Inflammatory macrophage treated with lipopolysaccharide for 1 hour (primary cell): Measurements from ENCODE around the gene BIRC3.
"Not testable (repeated sequence)": the region's sequence is repeated elsewhere in the genome, so short reads cannot be mapped to it uniquely, and the experiment has no call there.

Source experiments
- DNase-seq, 2 donors: peaks; one replicate each; pipeline ENCODE4 v3.0.0-alpha.2; 2020 to 2022

The BIRC3 gene

DNA sequence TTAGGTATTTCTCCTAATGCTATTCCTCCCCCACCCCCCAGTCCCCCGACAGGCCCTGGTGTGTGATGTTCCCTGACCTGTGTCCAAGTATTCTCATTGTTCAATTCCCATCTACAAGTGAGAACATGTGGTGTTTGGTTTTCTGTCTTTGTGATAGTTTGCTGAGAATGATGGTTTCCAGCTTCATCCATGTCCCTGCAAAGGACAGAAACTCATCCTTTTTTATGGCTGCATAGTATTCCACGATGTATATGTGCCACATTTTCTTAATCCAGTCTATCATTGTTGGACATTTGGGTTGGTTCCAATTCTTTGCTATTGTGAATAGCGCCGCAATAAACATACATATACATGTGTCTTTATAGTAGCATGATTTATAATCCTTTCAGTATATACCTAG, 20.5 kb upstream of the BIRC3 start:
- not testable (repeated sequence) for DNase-seq

DNA sequence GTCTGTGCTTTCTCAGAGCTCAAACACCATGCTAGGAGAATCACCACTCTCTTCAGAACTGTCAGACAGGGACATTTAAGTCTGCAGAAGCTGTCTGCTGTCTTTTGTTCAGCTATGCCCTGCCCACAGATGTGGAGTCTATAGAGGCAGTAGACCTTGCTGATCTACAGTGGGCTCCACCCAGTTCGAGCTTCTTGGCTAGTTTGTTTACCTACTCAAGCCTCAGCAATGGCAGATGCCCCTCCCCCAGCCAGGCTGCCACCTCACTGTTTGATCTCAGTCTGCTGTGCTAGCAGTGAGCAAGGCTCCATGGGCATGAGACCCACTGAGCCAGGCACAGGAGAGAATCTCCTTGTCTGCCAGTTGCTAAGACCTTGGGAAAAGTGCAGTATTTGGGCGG, 16.4 kb upstream of the BIRC3 start:
- DNase-seq, result not testable (repeated sequence)

DNA sequence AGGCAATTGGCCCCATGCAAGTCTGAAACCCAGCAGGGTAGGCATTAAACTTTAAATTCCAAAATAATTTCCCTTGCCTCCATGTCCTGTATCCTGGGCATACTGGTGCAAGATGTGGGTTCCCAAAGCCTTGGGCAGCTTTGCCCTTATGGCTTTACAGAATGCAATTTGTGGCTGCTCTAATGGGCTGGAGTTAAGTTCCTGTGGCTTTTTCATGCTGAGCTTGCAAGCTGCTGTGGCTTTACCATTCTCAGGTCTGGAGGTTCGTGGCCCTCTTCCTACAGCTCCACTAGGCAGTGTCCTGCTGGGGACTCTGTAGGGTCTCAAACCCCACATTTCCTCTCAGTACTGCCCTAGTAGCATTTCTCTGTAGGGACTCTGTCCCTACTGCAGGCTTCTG, 15.0 kb upstream of the BIRC3 start:
- no peak for DNase-seq

DNA sequence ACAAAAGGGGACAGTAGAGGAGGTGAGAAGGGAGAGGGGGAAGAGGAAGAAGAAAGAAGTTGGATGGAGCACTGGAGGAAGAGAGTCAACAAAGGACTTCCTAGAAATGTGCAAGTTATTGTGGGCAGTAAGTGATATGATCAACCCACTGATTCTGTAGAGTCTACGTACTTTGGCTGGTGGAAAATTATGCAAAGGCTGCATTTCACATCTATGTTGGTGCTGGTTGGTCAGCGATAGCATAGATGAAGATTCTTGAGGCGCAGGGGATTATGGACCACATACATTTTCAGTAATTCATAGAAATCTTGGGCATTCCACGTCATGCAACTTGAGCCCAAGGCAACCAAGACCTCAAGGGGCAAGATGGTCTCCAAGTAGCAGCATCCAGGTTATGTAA, 12.6 kb upstream of the BIRC3 start:
- DNase-seq, result no peak

GRCh38 chr11:102305352-102306047, 11.8 kb upstream of the BIRC3 start:
- DNase-seq, result no peak

DNA sequence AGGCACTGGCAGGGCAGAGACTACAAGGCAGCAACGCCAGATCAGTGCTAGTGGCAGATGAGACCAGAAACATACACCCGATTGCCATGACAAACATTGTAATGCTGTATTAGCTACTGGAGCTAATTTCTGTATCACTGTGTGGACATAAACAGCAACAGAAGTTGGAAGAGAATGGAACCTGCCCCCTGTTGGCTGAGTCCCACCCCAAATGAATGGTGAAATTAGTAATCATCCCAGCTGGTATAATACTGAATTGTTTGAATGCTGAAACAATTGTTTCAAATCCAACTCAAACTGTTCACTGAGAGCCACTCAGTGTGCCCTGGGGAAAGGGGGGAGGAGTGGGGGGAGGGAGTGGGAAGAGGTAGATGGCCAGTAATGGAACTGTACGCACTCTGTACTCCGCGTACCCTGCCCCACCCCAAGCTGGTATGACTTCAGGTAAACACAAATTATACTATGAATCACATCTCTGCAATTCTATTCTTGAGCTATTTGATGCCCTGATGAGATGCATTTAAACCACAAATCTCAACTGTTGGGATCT, 11.2 kb upstream of the BIRC3 start:
- no peak for DNase-seq

DNA sequence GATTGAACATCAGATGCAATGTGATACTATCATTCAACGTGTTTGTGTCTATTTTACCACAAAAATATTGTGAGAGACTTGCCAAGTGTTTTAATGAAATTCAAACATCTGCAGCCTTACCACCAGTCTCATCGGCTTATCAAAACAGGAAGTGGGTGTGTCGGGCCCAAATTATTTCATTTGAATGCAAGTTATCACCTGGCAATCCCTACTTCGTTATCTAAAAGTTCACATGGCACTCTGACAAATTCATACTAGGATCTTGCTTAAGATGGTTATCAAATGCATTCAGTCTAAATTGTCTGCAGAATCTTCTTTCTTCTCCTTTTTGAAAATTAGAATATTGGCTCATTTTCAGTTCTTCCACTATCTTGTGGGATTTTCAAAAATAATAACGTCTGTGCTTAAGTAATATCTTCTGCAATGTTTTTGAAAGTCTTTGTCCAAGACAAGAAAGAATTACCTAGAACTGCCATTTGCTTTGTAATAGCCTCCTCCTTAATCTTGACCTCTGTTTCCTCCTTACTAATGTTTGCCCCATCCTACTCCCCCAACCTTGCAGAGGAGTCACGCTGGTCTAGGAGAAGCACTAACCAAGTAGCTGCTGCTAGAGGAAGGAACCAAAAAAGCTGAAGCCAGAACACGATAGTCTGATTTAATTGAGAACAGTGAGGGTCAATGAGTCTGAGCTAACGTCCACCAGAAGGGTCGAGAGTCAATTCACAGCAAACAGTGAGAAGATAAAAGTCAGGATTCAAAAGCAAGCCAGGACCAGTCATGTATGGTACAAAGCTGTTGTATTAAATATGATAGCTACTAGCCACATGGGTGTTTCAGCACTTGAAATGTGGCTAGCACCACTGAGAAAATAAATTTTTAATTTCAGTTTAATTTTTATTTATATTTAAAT, 10.2 kb upstream of the BIRC3 start:
- peak; percentile 61 to 71 for DNase-seq

- peak; percentile 33 to 48 for DNase-seq
Measured at GRCh38 chr11:102307727-102308038, 9.6 kb upstream of the BIRC3 start.

DNA sequence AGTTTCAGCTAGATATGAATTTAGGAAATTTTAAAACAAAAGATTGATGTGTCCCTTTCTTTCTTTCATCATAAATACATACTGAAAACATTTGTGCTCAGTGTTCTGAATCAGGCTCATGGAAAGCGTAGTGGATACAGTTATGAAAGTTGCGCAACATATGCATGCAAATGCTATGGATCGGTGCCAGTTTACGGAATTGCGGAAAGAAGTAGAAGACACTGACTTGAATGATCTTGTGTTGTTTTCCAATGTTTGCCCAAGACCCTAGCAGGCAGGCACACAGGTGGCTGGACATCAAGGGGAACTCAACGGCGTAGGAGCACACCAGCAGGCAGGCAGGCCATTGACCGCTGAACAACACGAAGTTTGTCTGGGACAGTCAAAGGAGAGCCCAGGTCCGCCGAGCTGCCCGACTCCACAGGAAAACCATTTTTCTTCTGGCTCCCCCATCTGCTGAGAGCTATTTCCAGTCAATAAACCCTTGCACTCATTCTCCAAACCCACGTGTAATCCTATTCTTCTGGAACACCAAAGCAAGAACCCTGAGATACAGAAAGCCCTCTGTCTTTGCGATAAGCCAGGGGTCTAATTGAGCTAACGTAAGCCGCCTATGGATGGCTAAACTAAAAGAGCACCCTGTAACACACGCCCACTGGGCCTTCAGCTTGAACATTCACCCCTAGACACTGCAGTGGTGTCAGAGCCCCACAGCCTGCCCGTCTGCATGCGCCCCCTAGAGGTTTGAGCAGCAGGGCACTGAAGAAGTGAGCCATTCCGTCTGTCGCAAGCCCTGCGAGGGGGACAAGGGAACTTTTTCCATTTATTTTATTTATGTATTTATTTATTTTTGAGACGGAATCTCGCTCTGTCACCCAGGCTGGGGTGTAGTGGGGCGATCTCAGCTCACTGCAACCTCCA, 7.4 kb upstream of the BIRC3 start:
- DNase-seq, result no peak

DNA sequence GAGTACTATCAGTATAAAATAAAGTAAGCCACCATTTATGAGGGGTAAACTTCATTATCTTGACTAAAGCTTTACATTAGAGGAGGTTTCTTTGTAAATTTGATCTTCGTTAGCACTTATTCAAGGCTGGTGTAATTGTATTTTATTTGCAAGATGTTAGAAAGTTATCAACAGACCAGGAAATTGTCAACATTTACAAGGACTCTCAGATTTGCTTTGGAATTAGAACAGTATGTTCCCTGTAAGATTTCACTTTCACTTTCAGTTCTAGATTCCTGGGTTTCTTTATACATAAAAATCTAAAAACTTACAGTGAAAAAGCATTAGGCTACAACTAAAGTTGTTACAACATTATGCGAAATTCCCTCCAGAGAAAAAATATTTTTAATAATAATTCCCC, 4.6 kb upstream of the BIRC3 start:
- peak; percentile 42 to 53 for DNase-seq

- DNase-seq, result no peak
Measured at GRCh38 chr11:102313238-102313940, 3.9 kb upstream of the BIRC3 start.

- DNase-seq, result no peak
Measured at GRCh38 chr11:102314784-102315183, 2.5 kb upstream of the BIRC3 start.

- DNase-seq, result no peak
Measured at GRCh38 chr11:102316346-102316904, 859 bp upstream of the BIRC3 start.

GRCh38 chr11:102317768-102318103, 452 bp downstream of the BIRC3 start:
- DNase-seq, result no peak

DNA sequence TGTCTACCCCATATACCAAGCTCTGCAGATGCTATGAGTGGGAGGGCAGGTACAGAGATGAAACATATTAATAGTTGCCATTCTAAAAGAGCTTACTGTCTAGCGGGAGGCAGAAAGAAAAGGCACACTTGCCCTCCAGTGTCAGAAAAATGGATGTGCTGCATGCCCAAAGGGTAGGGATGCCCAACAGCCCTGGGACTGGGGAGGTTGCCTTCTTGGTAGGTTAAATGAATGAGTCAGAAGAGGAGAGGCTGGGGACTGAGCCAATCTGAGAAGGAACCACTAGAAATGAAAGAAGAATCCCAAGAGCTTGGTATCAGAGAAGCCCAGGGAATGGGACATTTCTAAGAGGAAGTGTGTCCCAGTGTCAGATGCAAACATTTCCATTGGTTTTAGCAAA, 1.2 kb downstream of the BIRC3 start:
- peak; percentile 66 to 81 for DNase-seq

DNA sequence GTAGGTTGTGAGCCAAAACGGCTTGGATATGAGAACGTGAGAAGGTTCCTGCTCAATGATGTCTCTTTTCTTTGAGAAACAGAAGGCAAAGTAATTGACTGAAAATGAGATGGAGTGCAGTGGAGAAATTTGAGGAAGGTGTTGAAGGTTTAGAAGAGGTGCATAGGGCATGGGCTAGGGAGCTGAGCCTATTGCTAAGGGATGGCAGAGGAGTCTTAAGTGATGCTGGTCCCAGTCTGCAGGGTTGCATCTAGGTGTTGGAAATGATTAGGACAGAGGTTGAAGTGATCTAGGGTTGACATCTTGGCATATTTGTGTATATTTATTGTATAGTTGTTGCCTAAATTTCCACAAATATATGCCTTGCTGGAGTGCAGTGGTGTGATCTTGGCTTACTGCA, 2.3 kb downstream of the BIRC3 start:
- no peak for DNase-seq

GRCh38 chr11:102320188-102320587, 2.9 kb downstream of the BIRC3 start:
- no peak for DNase-seq

DNA sequence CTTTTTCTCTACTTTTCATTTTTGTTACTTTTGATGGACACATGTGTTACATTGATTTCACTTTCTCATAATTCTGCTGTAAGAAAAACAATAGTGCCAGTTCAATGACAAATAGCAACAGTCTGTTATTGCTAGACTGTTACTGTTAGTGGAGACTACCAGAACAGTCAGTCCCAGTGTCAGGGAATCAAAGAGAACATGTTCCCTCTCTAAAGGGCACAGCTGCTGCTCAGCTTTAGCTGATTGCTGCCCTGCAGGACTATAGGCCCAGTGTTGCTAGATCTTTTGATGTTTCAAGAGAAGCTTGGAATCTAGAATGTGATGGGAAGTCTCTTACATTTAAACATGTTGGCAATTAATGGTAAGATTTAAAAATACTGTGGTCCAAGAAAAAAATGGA, 3.4 kb downstream of the BIRC3 start:
- DNase-seq, result no peak

- DNase-seq, result no peak
Measured at GRCh38 chr11:102322560-102322959, 5.3 kb downstream of the BIRC3 start.

DNA sequence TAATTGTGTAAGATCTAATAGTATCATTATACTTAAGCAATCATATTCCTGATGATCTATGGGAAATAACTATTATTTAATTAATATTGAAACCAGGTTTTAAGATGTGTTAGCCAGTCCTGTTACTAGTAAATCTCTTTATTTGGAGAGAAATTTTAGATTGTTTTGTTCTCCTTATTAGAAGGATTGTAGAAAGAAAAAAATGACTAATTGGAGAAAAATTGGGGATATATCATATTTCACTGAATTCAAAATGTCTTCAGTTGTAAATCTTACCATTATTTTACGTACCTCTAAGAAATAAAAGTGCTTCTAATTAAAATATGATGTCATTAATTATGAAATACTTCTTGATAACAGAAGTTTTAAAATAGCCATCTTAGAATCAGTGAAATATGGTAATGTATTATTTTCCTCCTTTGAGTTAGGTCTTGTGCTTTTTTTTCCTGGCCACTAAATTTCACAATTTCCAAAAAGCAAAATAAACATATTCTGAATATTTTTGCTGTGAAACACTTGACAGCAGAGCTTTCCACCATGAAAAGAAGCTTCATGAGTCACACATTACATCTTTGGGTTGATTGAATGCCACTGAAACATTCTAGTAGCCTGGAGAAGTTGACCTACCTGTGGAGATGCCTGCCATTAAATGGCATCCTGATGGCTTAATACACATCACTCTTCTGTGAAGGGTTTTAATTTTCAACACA, 6.4 kb downstream of the BIRC3 start:
- DNase-seq, result no peak

DNA sequence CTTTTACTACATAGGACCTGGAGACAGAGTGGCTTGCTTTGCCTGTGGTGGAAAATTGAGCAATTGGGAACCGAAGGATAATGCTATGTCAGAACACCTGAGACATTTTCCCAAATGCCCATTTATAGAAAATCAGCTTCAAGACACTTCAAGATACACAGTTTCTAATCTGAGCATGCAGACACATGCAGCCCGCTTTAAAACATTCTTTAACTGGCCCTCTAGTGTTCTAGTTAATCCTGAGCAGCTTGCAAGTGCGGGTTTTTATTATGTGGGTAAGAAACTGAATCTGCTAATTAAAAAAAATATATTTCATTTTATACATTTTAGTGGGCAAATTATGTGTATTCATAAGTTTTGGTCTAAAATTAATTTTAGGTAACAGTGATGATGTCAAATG, 7.8 kb downstream of the BIRC3 start:
- no peak for DNase-seq

DNA sequence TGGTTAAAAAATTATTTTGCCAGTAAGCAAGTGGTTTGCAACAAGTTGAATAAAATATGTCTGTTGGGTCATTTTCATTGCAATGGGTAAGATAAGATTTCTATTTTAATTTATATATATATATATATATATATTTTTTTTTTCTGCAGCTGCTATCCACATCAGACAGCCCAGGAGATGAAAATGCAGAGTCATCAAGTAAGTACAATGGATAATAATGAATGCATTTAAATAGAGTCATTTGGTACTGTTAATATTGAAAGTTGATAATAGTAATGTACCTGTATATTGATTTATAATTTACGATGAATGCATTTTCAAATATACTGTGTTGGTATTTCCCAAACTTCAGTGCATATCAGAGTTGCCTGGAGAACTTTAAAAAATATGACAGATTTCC, 11.5 kb downstream of the BIRC3 start:
- DNase-seq, result no peak
